GM19035 (cell line): Measurements from ENCODE around the gene ITIH2.
"Not testable (repeated sequence)": the region's sequence is repeated elsewhere in the genome, so short reads cannot be mapped to it uniquely, and the experiment has no call there.

ENCODE experiments used
- ATAC-seq: cut with Tn5 transposase; IDR thresholded peaks from one replicate; pipeline ENCODE4 v1.9.1; 2021; ENCODE audit not compliant: unreplicated experiment

The ITIH2 gene

DNA sequence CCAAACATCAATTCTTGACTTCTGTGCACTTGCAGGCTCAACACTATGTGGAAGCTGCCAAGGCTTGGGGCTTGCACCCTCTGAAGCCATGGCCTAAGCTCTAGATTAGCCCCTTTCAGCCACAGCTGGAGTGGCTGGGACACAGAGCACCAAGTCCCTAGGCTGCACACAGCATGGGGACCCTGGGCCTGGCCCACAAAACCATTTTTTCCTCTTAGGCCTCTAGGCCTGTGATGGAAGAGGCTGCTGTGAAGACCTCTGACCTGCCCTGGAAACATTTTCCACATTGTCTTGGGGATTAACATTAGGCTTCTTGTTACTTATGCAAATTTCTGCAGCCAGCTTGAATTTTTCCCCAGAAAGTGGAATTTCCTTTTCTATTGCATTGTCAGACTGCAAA lies 10.7 kb upstream of the ITIH2 start:
- not testable (repeated sequence) for ATAC-seq

GRCh38 chr10:7693194-7693593 lies 9.9 kb upstream of the ITIH2 start:
- ATAC-seq: not testable (repeated sequence)

GRCh38 chr10:7696545-7696944 lies 6.6 kb upstream of the ITIH2 start:
- ATAC-seq: no peak

GRCh38 chr10:7697426-7697825 lies 5.7 kb upstream of the ITIH2 start:
- ATAC-seq: no peak

- no peak for ATAC-seq
Observed at GRCh38 chr10:7700577-7701125, 2.5 kb upstream of the ITIH2 start.

GRCh38 chr10:7701158-7701742 lies 1.9 kb upstream of the ITIH2 start:
- ATAC-seq: no peak

GRCh38 chr10:7702288-7702812 lies 766 bp upstream of the ITIH2 start:
- no peak for ATAC-seq

DNA sequence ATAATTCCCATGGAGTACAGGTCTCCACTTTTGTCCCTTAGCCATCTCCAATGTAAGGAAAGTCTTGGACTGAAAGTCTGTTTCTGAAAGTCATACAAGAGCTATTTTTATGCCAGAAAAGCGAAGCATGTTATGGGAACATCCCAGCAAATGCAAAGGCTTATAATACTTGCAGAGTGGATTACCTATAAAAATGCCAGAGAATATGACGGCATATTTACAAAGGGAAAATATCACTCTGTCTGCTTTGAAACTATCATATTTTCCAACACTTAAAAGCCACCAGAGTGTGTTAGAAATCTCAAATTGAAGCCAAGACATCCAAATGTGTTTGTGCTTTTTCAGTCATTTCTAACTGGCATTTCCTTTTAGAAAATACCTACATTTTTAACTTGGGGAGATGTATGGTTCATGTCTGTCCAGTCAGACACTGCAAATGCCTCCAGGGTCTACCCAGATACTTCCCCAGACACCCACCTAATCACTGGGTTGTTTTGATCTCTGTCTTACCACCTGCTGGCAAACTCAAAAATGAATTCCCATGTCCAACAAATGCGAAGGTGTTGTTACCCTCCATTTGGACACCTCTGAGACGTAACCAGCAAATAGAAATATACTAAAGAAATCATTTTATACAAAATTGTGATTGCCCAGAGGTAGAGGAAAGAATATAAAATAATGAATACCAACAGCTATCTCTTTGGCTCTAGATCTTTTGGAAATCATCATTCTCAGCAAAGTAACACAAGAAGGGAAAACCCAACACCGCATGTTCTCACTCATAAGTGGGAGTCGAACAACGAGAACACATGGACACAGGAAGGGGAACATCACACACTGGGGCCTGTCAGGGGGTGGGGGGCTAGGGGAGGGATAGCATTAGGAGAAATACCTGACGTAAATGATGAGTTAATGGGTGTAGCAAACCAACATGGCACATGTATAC lies 1.2 kb downstream of the ITIH2 start:
- no peak for ATAC-seq

DNA sequence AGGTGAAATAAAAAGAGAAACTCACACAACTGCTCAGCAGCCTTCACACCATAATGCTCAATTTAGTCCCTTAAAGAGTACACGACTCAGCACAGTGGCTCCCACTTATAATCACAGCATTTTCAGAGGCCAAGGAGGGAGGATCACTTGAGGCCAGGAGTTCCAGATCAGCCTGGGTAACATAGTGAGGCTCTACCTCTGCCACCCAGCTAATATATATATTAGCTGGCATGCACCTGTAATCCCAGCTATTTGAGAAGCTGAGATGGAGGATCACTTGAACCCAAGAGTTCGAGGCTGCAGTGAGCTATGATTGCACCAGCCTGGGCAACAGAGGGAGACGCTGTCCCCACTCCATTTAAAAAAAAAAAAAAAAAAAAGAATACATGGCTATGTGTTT lies 2.2 kb downstream of the ITIH2 start:
- ATAC-seq: no peak

DNA sequence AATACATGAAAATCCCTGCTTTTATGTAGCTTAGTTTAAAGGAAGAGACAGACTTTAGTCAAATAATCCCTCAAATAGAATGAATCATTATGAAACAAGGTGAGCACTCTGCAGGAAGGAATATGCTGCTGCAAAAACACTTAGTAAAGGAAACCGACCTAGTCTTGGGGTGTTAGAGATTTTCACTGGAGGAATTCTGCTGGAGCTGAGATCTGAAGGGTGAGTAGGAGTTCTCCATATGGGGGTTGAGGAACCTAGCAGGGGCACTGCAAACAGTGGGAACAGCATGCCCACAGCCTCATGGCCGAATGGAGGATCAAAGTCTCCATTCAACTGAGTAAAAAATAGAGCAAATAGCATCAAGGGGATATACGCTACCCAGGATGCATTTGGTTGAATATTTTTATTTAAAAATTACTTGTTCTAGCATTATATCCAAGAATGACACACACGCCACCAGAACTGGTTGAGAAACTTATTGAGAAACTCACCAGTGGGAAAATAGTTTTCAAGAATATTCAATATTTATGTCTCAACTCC lies 3.5 kb downstream of the ITIH2 start:
- no peak for ATAC-seq

GRCh38 chr10:7707102-7707501 lies 4.0 kb downstream of the ITIH2 start:
- no peak for ATAC-seq

DNA sequence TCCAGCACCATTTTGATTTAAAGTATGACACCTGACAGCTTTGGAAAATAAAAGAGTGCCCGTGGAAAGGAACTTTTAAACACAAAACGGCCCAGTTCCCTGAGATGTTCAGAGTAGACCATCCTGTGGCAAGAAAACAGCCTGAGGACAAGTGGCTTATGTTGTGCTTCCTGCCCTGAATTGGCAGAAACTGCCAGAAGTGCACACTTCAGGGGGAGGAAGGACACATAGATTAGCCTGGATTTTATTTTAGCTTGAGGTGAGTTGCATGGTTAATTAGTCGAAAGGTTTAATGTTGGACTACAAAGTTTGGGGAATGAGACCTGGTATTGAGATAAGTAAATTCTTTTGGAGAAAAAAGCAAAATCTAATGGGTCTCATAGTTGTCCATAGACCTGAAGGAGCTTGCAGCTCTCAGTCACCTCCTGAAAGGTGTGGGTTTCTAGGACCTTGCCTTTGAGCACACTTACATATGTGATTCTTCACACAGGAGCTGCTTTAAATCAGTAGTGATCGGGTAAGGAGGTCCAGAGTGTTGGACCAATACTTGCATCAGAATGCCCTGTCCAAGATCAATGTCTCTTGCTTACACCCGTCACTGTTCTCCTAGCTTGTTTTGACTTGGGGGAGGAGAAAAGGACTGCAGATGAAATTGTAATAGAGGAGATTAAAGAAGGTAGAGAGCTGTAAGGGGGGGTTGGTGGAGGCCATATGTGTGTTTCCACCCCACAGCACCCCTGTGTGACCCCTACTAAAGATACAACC lies 4.9 kb downstream of the ITIH2 start:
- ATAC-seq: no peak

- ATAC-seq: no peak
Observed at GRCh38 chr10:7708832-7709231, 5.7 kb downstream of the ITIH2 start.

- ATAC-seq: no peak
Observed at GRCh38 chr10:7710446-7710845, 7.3 kb downstream of the ITIH2 start.

DNA sequence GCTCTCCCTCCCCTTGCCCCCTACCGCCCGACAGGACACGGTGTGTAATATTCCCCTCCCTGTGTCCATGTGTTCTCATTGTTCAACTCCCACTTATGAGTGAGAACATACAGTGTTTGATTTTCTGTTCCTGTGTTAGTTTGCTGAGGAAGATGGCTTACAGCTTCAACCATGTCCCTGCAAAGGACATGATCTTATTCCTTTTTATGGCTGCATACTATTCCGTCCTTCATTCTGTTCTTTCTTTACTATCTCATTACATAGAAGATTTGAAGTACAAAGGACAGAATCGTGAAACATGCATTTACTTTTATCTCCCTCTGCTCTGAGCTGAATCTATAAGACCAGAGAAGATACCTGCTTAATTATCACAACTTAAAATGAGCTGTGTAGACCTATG lies 8.0 kb downstream of the ITIH2 start:
- ATAC-seq: not testable (repeated sequence)

- ATAC-seq: no peak
Observed at GRCh38 chr10:7715515-7715914, 12.4 kb downstream of the ITIH2 start.

DNA sequence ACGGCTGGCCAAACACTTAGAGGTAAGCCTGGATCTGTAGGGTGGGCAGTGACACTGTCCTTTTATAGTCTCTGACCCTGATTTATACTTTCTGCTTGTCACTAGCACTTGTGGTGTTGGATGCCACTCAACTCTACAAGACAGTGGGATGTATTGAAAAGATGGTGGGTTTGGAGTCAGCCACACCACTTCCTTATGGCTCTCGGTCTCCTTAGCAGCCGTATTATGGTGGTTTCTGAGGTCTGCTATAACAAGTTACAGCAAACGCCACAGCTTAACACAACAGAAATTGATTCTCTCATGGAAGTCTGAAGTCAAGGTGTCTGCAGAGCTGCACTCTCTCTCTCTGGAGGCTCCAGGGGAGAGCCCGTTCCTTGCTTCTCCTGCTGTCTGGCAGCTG lies 14.7 kb downstream of the ITIH2 start:
- no peak for ATAC-seq

- no peak for ATAC-seq
Observed at GRCh38 chr10:7718685-7719084, 15.6 kb downstream of the ITIH2 start.

DNA sequence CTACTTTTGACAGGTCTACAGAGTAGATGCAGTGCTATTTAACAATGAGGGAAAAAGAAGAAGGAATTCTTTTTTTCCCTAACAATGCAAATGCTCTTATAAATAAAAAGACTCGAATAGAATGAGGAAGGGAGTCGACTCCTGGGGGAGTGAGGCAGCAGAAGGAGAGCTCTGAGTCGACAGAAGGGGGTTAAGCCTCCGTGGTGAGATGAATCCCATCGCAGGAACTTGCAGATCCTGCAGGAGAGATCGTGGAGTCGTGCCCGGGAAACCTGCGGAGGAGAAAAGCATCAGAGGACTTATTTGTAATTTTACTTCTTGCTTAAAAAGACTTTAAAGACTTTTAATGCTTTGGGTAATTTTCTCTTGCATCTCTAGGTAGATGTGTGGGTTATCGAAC lies 17.4 kb downstream of the ITIH2 start:
- ATAC-seq: no peak

GRCh38 chr10:7722927-7723529 lies 19.9 kb downstream of the ITIH2 start:
- ATAC-seq: no peak

DNA sequence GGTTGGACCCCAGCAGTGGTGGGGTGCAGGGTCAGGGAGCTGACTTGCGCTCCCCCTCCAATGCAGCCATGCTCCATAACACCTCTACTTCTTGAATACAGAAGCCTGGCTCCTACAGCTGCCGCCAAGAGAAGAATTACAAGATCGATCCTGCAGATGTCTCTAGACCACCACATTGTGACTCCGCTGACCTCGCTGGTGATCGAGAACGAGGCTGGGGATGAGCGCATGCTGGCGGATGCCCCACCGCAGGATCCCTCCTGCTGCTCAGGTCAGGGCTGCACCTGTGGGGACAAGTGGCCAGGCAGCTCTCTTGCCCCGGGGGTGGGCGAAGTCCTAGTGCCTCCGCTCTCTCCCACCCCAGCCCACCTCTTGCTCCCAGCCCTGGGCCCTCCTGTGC lies 31.7 kb downstream of the ITIH2 start:
- ATAC-seq: no peak
